Activated CD8-positive, alpha-beta memory T cell treated with anti-CD3 and anti-CD28 coated beads for 1 hour (primary cell): ENCODE data around the gene PRUNE2.

ENCODE experiments used
- DNase-seq, 2 donors: peaks; one replicate each; pipeline ENCODE4 v3.0.0-alpha.2; 2020; ENCODE audit warnings: low read depth in 1 of 2; ENCODE audit errors: extremely low read depth in 1 of 2

PRUNE2 gene

GRCh38 chr9:76637416-76637815 lies 268.5 kb downstream of the PRUNE2 start:
- DNase-seq: no peak

GRCh38 chr9:76634356-76635054 lies 271.4 kb downstream of the PRUNE2 start:
- no peak for DNase-seq

- no peak for DNase-seq
Observed at GRCh38 chr9:76630916-76631315, 275.0 kb downstream of the PRUNE2 start.

- no peak for DNase-seq
Observed at GRCh38 chr9:76629205-76629990, 276.5 kb downstream of the PRUNE2 start.

DNA sequence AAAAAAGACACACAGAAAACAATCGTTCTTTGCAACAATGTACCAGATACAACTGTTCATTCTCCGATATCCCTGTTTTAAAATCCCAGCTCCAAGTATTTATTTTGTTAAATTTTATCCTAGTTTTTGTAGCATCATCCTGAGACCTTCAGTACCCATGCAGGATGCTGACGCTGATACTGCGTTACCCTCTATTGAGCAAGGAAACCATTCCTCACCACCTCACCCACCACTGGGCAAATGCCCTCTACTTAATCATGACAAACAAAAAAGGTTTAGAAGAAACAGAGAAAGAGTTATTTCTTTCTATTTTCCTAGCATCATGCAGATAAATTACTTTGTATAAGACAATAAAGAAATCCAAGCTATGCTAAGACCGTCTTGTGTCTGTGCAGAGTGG lies 277.8 kb downstream of the PRUNE2 start:
- no peak for DNase-seq

- DNase-seq: no peak
Observed at GRCh38 chr9:76626980-76627379, 278.9 kb downstream of the PRUNE2 start.

DNA sequence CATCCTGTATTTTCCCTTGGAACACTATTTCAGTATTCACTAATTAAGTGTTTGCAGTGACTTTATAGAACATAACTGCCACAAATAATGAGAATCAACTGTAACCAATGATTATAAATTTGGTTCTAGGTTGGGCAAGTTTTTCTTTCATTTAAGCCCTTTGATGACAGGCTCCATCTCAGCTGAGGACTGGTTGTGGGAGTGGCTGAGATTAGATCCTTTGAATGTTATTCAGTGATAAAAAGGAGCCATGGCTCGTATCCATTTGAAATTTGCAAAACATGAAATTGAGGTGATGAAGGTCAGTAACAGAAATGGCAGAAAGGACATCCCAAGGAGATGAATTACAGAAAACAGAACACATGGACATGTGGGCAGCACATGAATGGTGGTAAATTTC lies 279.8 kb downstream of the PRUNE2 start:
- DNase-seq: no peak

DNA sequence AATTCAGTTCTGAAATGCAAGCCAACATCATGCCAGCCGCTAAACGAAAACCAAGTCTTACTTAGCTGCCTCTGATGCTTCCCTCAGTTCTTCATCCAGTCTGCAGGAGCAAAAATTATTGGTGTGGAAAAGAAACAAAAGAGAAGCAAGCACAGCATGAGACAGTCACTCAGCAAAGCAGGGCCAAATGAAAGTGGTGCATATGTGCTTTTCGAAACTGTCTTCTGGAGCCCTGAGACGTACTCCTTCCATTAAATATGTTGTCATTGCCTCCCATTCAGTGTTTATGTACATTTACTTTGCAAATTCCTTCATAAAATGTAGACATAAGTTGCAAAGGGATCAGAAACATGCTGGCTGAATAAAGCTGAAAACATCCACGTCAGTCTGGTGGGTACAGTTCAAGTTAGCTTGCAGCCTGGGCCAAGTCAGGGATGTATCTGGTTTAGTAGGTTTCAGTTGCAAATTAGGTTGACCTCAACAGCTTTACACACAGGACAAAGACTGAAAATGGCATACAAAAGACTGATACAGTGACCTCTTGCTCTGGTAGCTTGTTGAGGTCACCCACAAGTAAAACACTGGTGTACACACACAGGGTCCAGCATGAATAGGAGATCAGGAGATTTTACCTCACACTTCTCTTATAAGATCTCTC lies 281.4 kb downstream of the PRUNE2 start:
- DNase-seq: no peak

GRCh38 chr9:76620996-76621395 lies 284.9 kb downstream of the PRUNE2 start:
- DNase-seq: no peak

- DNase-seq: no peak
Observed at GRCh38 chr9:76620581-76620980, 285.3 kb downstream of the PRUNE2 start.

GRCh38 chr9:76619640-76620039 lies 286.3 kb downstream of the PRUNE2 start:
- DNase-seq: no peak

GRCh38 chr9:76619197-76619596 lies 286.7 kb downstream of the PRUNE2 start:
- DNase-seq: no peak

- DNase-seq: no peak
Observed at GRCh38 chr9:76618762-76619161, 287.2 kb downstream of the PRUNE2 start.

- no peak for DNase-seq
Observed at GRCh38 chr9:76617497-76618175, 288.3 kb downstream of the PRUNE2 start.

DNA sequence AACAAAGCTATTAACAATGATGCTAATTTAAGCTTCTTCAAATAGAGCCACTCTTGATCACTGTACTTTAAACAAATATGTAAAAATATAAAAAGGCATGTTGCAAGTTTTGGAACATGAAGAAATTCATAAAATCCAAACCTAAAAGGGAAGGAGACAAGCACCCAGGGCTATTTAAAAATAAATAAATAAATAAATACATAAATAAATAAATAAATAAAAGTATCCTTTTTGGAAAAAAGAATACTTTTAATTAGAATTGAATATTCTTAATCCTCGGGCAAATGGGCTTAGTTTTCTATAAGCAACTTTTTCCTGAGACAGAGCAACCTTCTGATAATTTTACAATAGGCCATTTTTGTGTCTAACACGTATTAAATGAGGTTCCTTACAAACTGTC lies 289.1 kb downstream of the PRUNE2 start:
- DNase-seq: no peak

GRCh38 chr9:76615177-76615603 lies 290.7 kb downstream of the PRUNE2 start:
- DNase-seq: no peak

DNA sequence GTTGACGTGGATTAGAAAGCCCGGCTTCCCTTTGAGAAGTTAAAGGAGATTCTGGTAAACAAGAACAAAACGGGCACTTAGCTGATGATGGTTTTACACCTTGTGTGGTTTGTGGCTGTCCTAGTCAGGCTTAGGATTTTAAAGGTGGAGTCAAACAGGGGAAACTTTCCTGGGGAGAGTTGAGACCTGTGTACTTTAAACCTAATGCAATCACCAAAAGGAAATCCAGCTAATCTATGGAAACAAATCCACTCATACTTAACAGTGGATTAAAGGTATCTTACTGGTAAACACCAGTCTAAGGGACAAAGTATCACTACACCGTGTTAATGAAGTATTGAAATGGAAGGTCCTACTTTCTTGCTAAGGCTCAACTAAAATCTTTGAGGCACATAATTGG lies 291.9 kb downstream of the PRUNE2 start:
- no peak for DNase-seq

GRCh38 chr9:76613150-76613781 lies 292.6 kb downstream of the PRUNE2 start:
- no peak for DNase-seq

DNA sequence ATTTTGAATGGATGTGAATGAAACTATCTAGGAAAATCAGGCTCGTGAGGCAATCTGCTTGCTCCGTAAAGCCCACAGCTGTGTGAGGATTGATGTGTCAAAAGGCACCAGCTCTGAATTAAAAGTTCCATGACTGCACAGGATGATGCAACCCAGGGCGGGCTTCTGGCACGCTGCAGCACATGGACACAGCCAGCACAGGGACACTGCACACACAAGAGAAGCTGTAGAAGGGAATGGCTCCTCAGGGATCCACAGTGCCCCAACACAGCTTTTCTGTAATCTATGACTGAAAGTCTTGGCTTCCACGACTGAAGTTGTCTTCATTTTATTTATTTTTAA lies 295.9 kb downstream of the PRUNE2 start:
- no peak for DNase-seq

DNA sequence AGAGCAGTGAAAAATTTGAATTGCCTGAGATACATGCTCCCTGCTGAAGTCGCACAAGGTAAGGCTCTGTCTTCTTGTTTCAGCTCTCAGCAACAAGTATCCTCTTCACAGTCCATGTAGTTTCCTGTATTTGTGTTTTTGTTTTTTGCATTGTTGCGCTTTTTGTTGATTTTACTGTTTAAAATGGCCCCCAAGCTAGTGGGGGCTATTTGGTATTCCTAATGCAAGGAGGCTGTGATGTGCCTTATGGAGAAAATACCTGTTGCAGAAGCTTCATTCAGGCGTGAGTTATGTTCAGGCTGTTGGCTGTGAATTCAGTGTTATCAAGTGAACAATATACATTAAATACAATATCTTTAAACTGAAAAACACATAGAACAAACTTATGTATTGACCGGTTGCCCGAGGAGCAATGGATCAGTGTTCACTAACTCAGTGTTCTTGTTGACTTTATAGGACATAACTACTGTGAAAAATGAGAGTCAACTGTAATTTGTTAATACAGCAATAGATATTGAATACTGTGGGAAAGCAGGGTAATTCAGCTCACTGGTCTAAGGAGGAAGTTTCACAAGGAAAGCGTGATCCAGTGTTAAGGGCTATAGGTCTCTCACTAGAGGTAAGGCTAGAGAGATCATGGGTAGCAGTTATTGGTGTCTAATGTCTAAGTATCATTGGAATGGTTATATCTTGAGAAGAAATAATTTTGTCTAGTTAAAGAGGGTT lies 296.5 kb downstream of the PRUNE2 start:
- DNase-seq: no peak
